ENCODE data around the gene DYNLT3. TPM values are rescaled to one million over a fixed set of nuclear protein-coding genes. Genes with fewer than 3 reads are reported as not detected.

DYNLT3 gene
- total RNA-seq, 6 experiments from 2014 or later = 24.9 to 37.3 (median 35.0) TPM

DNA sequence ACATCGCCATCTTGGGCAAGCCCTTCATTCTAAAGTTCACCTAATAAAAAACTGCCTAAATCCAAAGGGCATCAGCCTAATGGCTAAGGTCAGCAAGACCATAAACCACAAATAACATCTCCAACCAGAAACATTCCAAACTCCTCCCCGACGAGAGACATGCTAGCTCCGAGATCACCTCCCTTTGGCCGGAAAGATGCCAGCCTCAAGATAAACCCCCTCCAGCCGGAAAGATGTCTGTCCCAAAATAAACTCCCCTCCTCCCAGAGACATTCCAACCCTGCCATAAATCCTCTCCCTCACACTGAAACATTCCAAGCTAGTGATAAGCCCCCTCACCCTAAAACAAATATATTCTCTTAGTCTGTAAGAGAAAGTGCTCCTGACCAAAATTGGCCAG lies 13.3 kb upstream of the DYNLT3 start:
- Mint-ChIP-seq H3K4me3 (no peak overlapping the region), H3K9me3 (no peaks in the 10 kb centered on the region), H3K4me1 (ENCODE audit: low read depth) (peaks cover 6% of the 10 kb centered on the region; the same call in 1 of the 2 replicates), H3K27me3 (ENCODE audit: insufficient read depth) (peaks cover 11% of the 10 kb centered on the region), H3K36me3 (ENCODE audit: low read depth) (no peaks in the 10 kb centered on the region), H3K27ac (no peak overlapping the region)
- no peak for DNase-seq
- TF ChIP-seq, protein P1, sequence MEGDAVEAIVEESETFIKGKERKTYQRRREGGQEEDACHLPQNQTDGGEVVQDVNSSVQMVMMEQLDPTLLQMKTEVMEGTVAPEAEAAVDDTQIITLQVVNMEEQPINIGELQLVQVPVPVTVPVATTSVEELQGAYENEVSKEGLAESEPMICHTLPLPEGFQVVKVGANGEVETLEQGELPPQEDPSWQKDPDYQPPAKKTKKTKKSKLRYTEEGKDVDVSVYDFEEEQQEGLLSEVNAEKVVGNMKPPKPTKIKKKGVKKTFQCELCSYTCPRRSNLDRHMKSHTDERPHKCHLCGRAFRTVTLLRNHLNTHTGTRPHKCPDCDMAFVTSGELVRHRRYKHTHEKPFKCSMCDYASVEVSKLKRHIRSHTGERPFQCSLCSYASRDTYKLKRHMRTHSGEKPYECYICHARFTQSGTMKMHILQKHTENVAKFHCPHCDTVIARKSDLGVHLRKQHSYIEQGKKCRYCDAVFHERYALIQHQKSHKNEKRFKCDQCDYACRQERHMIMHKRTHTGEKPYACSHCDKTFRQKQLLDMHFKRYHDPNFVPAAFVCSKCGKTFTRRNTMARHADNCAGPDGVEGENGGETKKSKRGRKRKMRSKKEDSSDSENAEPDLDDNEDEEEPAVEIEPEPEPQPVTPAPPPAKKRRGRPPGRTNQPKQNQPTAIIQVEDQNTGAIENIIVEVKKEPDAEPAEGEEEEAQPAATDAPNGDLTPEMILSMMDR (IDR thresholded peaks at IDR 0.05) = no peak

DNA sequence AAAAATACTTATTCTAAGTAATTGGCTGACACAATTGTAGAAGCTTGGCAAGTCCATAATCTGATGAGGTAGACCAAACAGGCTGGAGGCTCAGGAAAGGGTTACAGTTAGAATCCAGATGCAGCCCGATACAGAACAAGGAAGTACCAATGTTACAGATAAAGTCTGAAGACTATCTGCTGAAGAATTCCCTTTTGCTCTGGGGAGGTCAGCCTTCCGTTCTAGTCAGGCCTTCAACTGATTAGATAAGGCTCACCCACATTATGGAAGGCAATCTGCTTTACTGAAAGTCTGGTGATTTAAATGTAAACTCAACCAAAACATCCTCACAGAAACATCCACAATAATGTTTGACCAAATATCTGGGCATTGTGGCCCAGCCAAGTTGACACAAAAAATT lies 7.4 kb upstream of the DYNLT3 start:
- Mint-ChIP-seq H3K4me1 (ENCODE audit: low read depth) (no peaks in the 10 kb centered on the region), H3K27ac (no peak overlapping the region), H3K27me3 (ENCODE audit: insufficient read depth) (peaks cover 7% of the 10 kb centered on the region; the same call in 1 of the 2 replicates), H3K4me3 (no peak overlapping the region), H3K9me3 (no peaks in the 10 kb centered on the region), H3K36me3 (ENCODE audit: low read depth) (no peaks in the 10 kb centered on the region)
- DNase-seq = no peak
- TF ChIP-seq, protein P1 (IDR thresholded peaks at IDR 0.05) = no peak

GRCh38 chrX:37854148-37854547 lies 6.8 kb upstream of the DYNLT3 start:
- H3K9me3 Mint-ChIP-seq = no peaks in the 10 kb centered on the region
- no peak overlapping the region for H3K27ac Mint-ChIP-seq
- peaks cover 7% of the 10 kb centered on the region; the same call in 1 of the 2 replicates for H3K27me3 Mint-ChIP-seq (ENCODE audit: insufficient read depth)
- DNase-seq = no peak
- no peak overlapping the region for H3K4me3 Mint-ChIP-seq
- TF ChIP-seq, protein P1 (IDR thresholded peaks at IDR 0.05) = no peak
- H3K36me3 Mint-ChIP-seq (ENCODE audit: low read depth) = no peaks in the 10 kb centered on the region
- no peaks in the 10 kb centered on the region for H3K4me1 Mint-ChIP-seq (ENCODE audit: low read depth)

- Mint-ChIP-seq H3K27ac (peak overlapping the region; percentile 73), H3K9me3 (no peaks in the 10 kb centered on the region), H3K27me3 (ENCODE audit: insufficient read depth) (peaks cover 3% of the 10 kb centered on the region), H3K4me3 (peak overlapping the region; percentile 87), H3K4me1 (ENCODE audit: low read depth) (peaks cover 5% of the 10 kb centered on the region; the same call in 1 of the 2 replicates), H3K36me3 (ENCODE audit: low read depth) (no peaks in the 10 kb centered on the region)
- TF ChIP-seq, protein P1 (IDR thresholded peaks at IDR 0.05) = no peak
- DNase-seq = no peak
Measured at GRCh38 chrX:37847733-37848197, 394 bp upstream of the DYNLT3 start.

DNA sequence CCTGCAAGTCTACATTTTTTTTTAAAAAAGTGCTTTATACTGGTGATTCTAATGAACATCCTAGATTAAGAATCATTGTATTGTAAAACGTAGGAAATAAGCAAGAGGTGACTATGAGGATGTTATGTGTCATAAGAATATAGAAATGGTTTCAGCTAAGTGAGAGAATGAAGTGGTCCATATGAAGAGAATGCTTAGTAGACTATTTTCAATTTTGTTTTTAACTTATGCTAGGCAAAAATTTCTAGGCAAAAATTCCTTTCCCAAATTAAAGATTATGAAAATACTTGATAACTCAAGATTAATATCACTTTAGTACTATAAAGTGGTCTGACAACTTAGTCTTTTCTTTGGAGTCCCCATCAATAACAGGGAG lies 825 bp downstream of the DYNLT3 start:
- peaks cover 3% of the 10 kb centered on the region for H3K27me3 Mint-ChIP-seq (ENCODE audit: insufficient read depth)
- no peak for DNase-seq
- peaks cover 5% of the 10 kb centered on the region; the same call in 1 of the 2 replicates for H3K4me1 Mint-ChIP-seq (ENCODE audit: low read depth)
- H3K27ac Mint-ChIP-seq = peak overlapping the region; percentile 24; the same call in 1 of the 2 replicates
- H3K9me3 Mint-ChIP-seq = no peaks in the 10 kb centered on the region
- H3K36me3 Mint-ChIP-seq (ENCODE audit: low read depth) = no peaks in the 10 kb centered on the region
- peak overlapping the region; percentile 87 for H3K4me3 Mint-ChIP-seq
- TF ChIP-seq, protein P1 (IDR thresholded peaks at IDR 0.05) = no peak
